IMR-90 (cell line): Measurements from ENCODE around the gene KLHL8. TPM values are rescaled to one million over a fixed set of nuclear protein-coding genes. Genes with fewer than 3 reads are reported as not detected.
A peak's percentile ranks its signal among the peaks of the same experiment; 100 is the strongest.

Experiments used
- ATAC-seq: fragments of 200-7000 bp; cut with Tn5 transposase; 2 replicates; pipeline ENCODE4 v1.9.1; 2020; ENCODE audit warnings: low read depth, mild to moderate bottlenecking, moderate library complexity
- BruUV-seq: library from RNA; stranded (reverse); fragments of 400-500 nt; replicated peaks from 2 replicates; lab custom pipeline; 2021; lab: Mats Ljungman, UMichigan
- CTCF ChIA-PET: fragments of 300-600 bp; formaldehyde crosslinking; extraction: SDS; loops from one replicate; lab custom pipeline; 2021; ENCODE audit warnings: antibody characterized with exemption; lab: Yijun Ruan, JAX
- POLR2A ChIA-PET: fragments of 300-600 bp; sonication (Branson Sonifier 250); formaldehyde crosslinking; loops from one replicate; lab custom pipeline; 2022; ENCODE audit warnings: antibody characterized with exemption; ENCODE audit not compliant: unreplicated experiment; lab: Charles Lee
- DNase-seq: peaks from one replicate; pipeline ENCODE4 v3.0.0; 2013
- H2AFZ ChIP-seq: replicated peaks from 2 replicates; pipeline ENCODE3; 2013; ENCODE audit warnings: low read length, mild to moderate bottlenecking; ENCODE audit not compliant: poor library complexity
- H2AK5ac ChIP-seq: 2 replicates; pipeline ENCODE4 v1.6.1; 2013; ENCODE audit warnings: low read depth, low read length, inconsistent platforms
- H2AK9ac ChIP-seq: replicated peaks from 2 replicates; pipeline ENCODE3; 2013; ENCODE audit warnings: mild to moderate bottlenecking, low read depth, low read length, moderate library complexity; ENCODE audit not compliant: poor library complexity
- H2BK120ac ChIP-seq: 2 replicates; pipeline ENCODE4 v1.6.1; 2013; ENCODE audit warnings: low read depth, low read length, inconsistent platforms
- H2BK15ac ChIP-seq: 3 replicates; pipeline ENCODE4 v1.6.1; 2013; ENCODE audit warnings: low read depth, low read length, inconsistent platforms
- H2BK20ac ChIP-seq: 2 replicates; pipeline ENCODE4 v1.6.1; 2013; ENCODE audit warnings: low read depth, mild to moderate bottlenecking, inconsistent platforms, low read length, moderate library complexity
- H2BK5ac ChIP-seq: 2 replicates; pipeline ENCODE4 v1.6.1; 2013; ENCODE audit warnings: mild to moderate bottlenecking, low read depth, low read length, inconsistent platforms; ENCODE audit not compliant: poor library complexity, severe bottlenecking
- H3K14ac ChIP-seq: replicated peaks from 2 replicates; pipeline ENCODE4 v1.6.1; 2013; ENCODE audit warnings: low read depth, low read length, inconsistent platforms
- H3K18ac ChIP-seq: 2 replicates; pipeline ENCODE4 v1.6.1; 2013; ENCODE audit warnings: low read depth, low read length, control low read depth
- H3K23ac ChIP-seq: 2 replicates; pipeline ENCODE4 v1.6.1; 2013; ENCODE audit warnings: low read depth, low read length, inconsistent platforms
- H3K27ac ChIP-seq: 2 replicates; pipeline ENCODE4 v1.5.1; 2013; ENCODE audit warnings: mild to moderate bottlenecking, control low read depth, low read length; ENCODE audit not compliant: insufficient read depth
- H3K27me3 ChIP-seq: 2 replicates; pipeline ENCODE4 v1.6.1; 2013; ENCODE audit warnings: low read length; ENCODE audit not compliant: control insufficient read depth, insufficient read depth
- H3K36me3 ChIP-seq: 2 replicates; pipeline ENCODE4 v1.6.1; 2013; ENCODE audit warnings: low read length, mixed read lengths; ENCODE audit not compliant: control insufficient read depth, insufficient read depth
- H3K4ac ChIP-seq: 2 replicates; pipeline ENCODE4 v1.6.1; 2013; ENCODE audit warnings: low read depth, low read length, inconsistent platforms
- H3K4me1 ChIP-seq: 2 replicates; pipeline ENCODE4 v1.6.1; 2013; ENCODE audit warnings: low read length, mixed read lengths; ENCODE audit not compliant: control insufficient read depth, insufficient read depth
- H3K4me2 ChIP-seq: 2 replicates; pipeline ENCODE4 v1.6.1; 2013; ENCODE audit warnings: low read depth, mild to moderate bottlenecking, control low read depth, low read length, moderate library complexity
- H3K4me3 ChIP-seq: 2 replicates; pipeline ENCODE4 v1.5.1; 2013; ENCODE audit warnings: low read depth, mild to moderate bottlenecking, control low read depth, low read length, moderate library complexity; ENCODE audit not compliant: insufficient read depth
- H3K56ac ChIP-seq: 2 replicates; pipeline ENCODE4 v1.6.1; 2013; ENCODE audit warnings: low read length, inconsistent platforms; ENCODE audit not compliant: insufficient read depth; ENCODE audit errors: extremely low read depth
- H3K79me1 ChIP-seq, 2 experiments: 2 replicates each; pipeline ENCODE4 v1.6.1; 2013; ENCODE audit warnings: low read length in 2 of 2, inconsistent platforms in 1 of 2, low read depth in 1 of 2
- H3K9ac ChIP-seq: 2 replicates; pipeline ENCODE4 v1.6.1; 2013; ENCODE audit warnings: low read depth, low read length, control low read depth
- H3K9me1 ChIP-seq: 2 replicates; pipeline ENCODE4 v1.6.1; 2013; ENCODE audit warnings: low read length, inconsistent platforms; ENCODE audit not compliant: insufficient read depth
- H3K9me3 ChIP-seq: 2 replicates; pipeline ENCODE4 v1.6.1; 2013; ENCODE audit warnings: low read length; ENCODE audit not compliant: control insufficient read depth, insufficient read depth
- H4K20me1 ChIP-seq: 2 replicates; pipeline ENCODE4 v1.6.1; 2013; ENCODE audit warnings: low read length, inconsistent platforms; ENCODE audit not compliant: insufficient read depth
- H4K5ac ChIP-seq: 2 replicates; pipeline ENCODE4 v1.6.1; 2013; ENCODE audit warnings: mild to moderate bottlenecking, low read depth, low read length, control low read depth
- H4K8ac ChIP-seq, 2 experiments: 2 replicates each; pipeline ENCODE4 v1.6.1; 2013; ENCODE audit warnings: low read depth in 2 of 2, low read length in 2 of 2, control low read depth in 1 of 2, inconsistent platforms in 1 of 2
- H4K91ac ChIP-seq: 2 replicates; pipeline ENCODE4 v1.6.1; 2013; ENCODE audit warnings: low read depth, low read length, inconsistent platforms; ENCODE audit not compliant: insufficient read depth
- CEBPB ChIP-seq: IDR thresholded peaks from 2 replicates; pipeline ENCODE4 v1.6.1; 2012; ENCODE audit warnings: low read depth, low read length, improper control_type of control experiment
- MAZ ChIP-seq: IDR thresholded peaks from 2 replicates; pipeline ENCODE4 v1.6.1; 2012; ENCODE audit warnings: low read depth, mild to moderate bottlenecking, low read length, improper control_type of control experiment, moderate library complexity, borderline replicate concordance
- WGBS, 2 experiments: methylation state at CpG; one replicate each; pipeline versions ENCODE4 v1.1.5 to v1.1.7; 2013; ENCODE audit warnings: missing lambda C conversion rate in 2 of 2; ENCODE audit not compliant: insufficient read length in 1 of 2; ENCODE audit errors: extremely low coverage in 2 of 2; 5-methylcytosine and 5-hydroxymethylcytosine counted together
- dilution Hi-C: fragments of 300-500 bp; cut with HindIII; formaldehyde crosslinking; loops from one replicate; pipeline ENCODE4 v1.14.3; 2018; ENCODE audit warnings: low sequenced_read_pairs; ENCODE audit not compliant: unreplicated experiment
- in situ Hi-C: fragments of 300-500 bp; cut with MboI; formaldehyde crosslinking; loops from 3 replicates; pipeline ENCODE4 v1.14.3; 2019; ENCODE audit warnings: low sequenced_read_pairs, inconsistent platforms, mixed read lengths
- intact Hi-C: fragments of 100-400 bp; cut with micrococcal nuclease; formaldehyde crosslinking; loops from 2 replicates; pipeline ENCODE4 v1.10.0; 2022
- polyA plus RNA-seq, 3 experiments: library from polyadenylated mRNA; depleted of rRNA; stranded (reverse); fragments of >200 nt; gene quantifications; 2 replicates each; pipeline ENCODE4 v1.2.3, GENCODE V29; 2012; ENCODE audit warnings: low replicate concordance in 1 of 3
- total RNA-seq: library from RNA; depleted of rRNA; stranded (reverse); fragments of >200 nt; gene quantifications from 2 replicates; pipeline ENCODE4 v1.2.3, GENCODE V29; 2012

Gene KLHL8
- total and polyA plus RNA-seq, 2 of the 4 experiments (the other 2 are of a cell fraction): 3.1 to 9.5 TPM

GRCh38 chr4:87185146-87185870 is 35.1 kb downstream of the KLHL8 start:
- H3K9me1 ChIP-seq: peaks cover 6% of the 10 kb centered on the region; the same call in 1 of the 2 replicates
- no peak overlapping the region for H3K23ac ChIP-seq
- no peak overlapping the region for H2AFZ ChIP-seq
- no peak overlapping the region for H2AK5ac ChIP-seq
- ChIA-PET CTCF (no interaction called here), POLR2A (no interaction called here)
- H3K27me3 ChIP-seq: no peaks in the 10 kb centered on the region
- no peaks in the 10 kb centered on the region for H3K36me3 ChIP-seq
- no peak overlapping the region for H3K56ac ChIP-seq
- 100% methylated on average over 1 of the region's 5 CpGs; no CpG with 5 or more reads in 1 of the 2 experiments for WGBS, 2 experiments
- no peak overlapping the region for H4K8ac ChIP-seq
- TF ChIP-seq CEBPB (peak; percentile 38; the same call in 1 of the 2 replicates), MAZ (no peak)
- no peak overlapping the region for H2BK20ac ChIP-seq
- peaks cover 3% of the 10 kb centered on the region; the same call in 1 of the 2 replicates for H3K4me1 ChIP-seq
- intact Hi-C loops (no loop called here), dilution Hi-C loops (no loop called here), in situ Hi-C loops (no loop called here)
- H3K14ac ChIP-seq: no peak overlapping the region
- no peak for ATAC-seq
- H3K79me1 ChIP-seq: peaks cover 0 to 11% of the 10 kb centered on the region in 2 experiments; a peak in 3 of 4 replicates
- no TSS peak for BruUV-seq
- no peak overlapping the region for H2BK15ac ChIP-seq
- H3K4me3 ChIP-seq: no peak overlapping the region
- no peak for DNase-seq
- H2BK120ac ChIP-seq: no peak overlapping the region
- H3K9me3 ChIP-seq: no peaks in the 10 kb centered on the region; the same call in 1 of the 2 replicates
- no peak overlapping the region for H3K27ac ChIP-seq
- H4K20me1 ChIP-seq: no peaks in the 10 kb centered on the region
- no peak overlapping the region for H3K4ac ChIP-seq
- no peak overlapping the region for H3K4me2 ChIP-seq
- no peak overlapping the region for H2AK9ac ChIP-seq
- no peak overlapping the region for H3K18ac ChIP-seq
- H4K5ac ChIP-seq: no peak overlapping the region
- H4K91ac ChIP-seq: no peak overlapping the region
- H2BK5ac ChIP-seq: no peak overlapping the region
- H3K9ac ChIP-seq: no peak overlapping the region
